H9 (cell line): ENCODE measurements around the gene ARHGAP15. TPM values are rescaled to one million over a fixed set of nuclear protein-coding genes. Genes with fewer than 3 reads are reported as not detected.

Experiments used
- DNase-seq: peaks from one replicate; pipeline ENCODE4 v3.0.0-alpha.2; 2017
- H2AFZ ChIP-seq: one replicate; pipeline ENCODE4 v1.6.1; 2013; ENCODE audit warnings: mild to moderate bottlenecking, low read length, control low read depth, moderate library complexity
- H2AK5ac ChIP-seq: 2 replicates; pipeline ENCODE4 v1.6.1; 2013; ENCODE audit warnings: low read length, control low read depth, mixed read lengths; ENCODE audit not compliant: insufficient read length
- H2BK120ac ChIP-seq: one replicate; pipeline ENCODE4 v1.6.1; 2013; ENCODE audit warnings: low read depth, mild to moderate bottlenecking, low read length, control low read depth, inconsistent platforms; ENCODE audit not compliant: poor library complexity, severe bottlenecking
- H2BK12ac ChIP-seq: 2 replicates; pipeline ENCODE4 v1.6.1; 2013; ENCODE audit warnings: low read length, control low read depth, mixed read lengths, low read depth; ENCODE audit not compliant: insufficient read length
- H2BK15ac ChIP-seq: 2 replicates; pipeline ENCODE4 v1.6.1; 2013; ENCODE audit warnings: low read depth, low read length, control low read depth
- H2BK20ac ChIP-seq: one replicate; pipeline ENCODE4 v1.6.1; 2013; ENCODE audit warnings: low read depth, mild to moderate bottlenecking, low read length, control low read depth, inconsistent platforms; ENCODE audit not compliant: poor library complexity, severe bottlenecking
- H2BK5ac ChIP-seq: 2 replicates; pipeline ENCODE4 v1.6.1; 2013; ENCODE audit warnings: low read length, control low read depth, mixed read lengths; ENCODE audit not compliant: insufficient read length
- H3K14ac ChIP-seq: 2 replicates; pipeline ENCODE4 v1.6.1; 2013; ENCODE audit warnings: low read length, control low read depth; ENCODE audit not compliant: insufficient read depth
- H3K18ac ChIP-seq: 2 replicates; pipeline ENCODE4 v1.6.1; 2013; ENCODE audit warnings: low read depth, mild to moderate bottlenecking, mixed read lengths, low read length, control low read depth; ENCODE audit not compliant: insufficient read length
- H3K23ac ChIP-seq: 2 replicates; pipeline ENCODE4 v1.6.1; 2013; ENCODE audit warnings: low read length, control low read depth, mixed read lengths, low read depth; ENCODE audit not compliant: insufficient read length
- H3K23me2 ChIP-seq: 2 replicates; pipeline ENCODE4 v1.6.1; 2013; ENCODE audit warnings: low read depth, mild to moderate bottlenecking, mixed read lengths, low read length, control low read depth; ENCODE audit not compliant: insufficient read length, poor library complexity, severe bottlenecking
- H3K27ac ChIP-seq: 2 replicates; pipeline ENCODE4 v1.5.1; 2013; ENCODE audit warnings: low read length, control low read depth, mixed read lengths, low read depth; ENCODE audit not compliant: insufficient read length
- H3K27me3 ChIP-seq: 2 replicates; pipeline ENCODE4 v1.6.1; 2013; ENCODE audit warnings: low read length, control low read depth, inconsistent platforms; ENCODE audit not compliant: insufficient read depth
- H3K4ac ChIP-seq: 2 replicates; pipeline ENCODE4 v1.6.1; 2013; ENCODE audit warnings: low read depth, mild to moderate bottlenecking, control low read depth, inconsistent platforms, low read length, moderate library complexity
- H3K4me1 ChIP-seq: 2 replicates; pipeline ENCODE4 v1.6.1; 2013; ENCODE audit warnings: low read length, control low read depth, inconsistent platforms; ENCODE audit not compliant: insufficient read depth
- H3K4me2 ChIP-seq: 2 replicates; pipeline ENCODE4 v1.6.1; 2013; ENCODE audit warnings: low read length, control low read depth, mixed read lengths; ENCODE audit not compliant: insufficient read length, insufficient read depth
- H3K56ac ChIP-seq: 2 replicates; pipeline ENCODE4 v1.6.1; 2013; ENCODE audit warnings: low read depth, mild to moderate bottlenecking, mixed read lengths, low read length, control low read depth; ENCODE audit not compliant: insufficient read length
- H3K79me1 ChIP-seq: 2 replicates; pipeline ENCODE4 v1.6.1; 2013; ENCODE audit warnings: low read depth, mild to moderate bottlenecking, moderate library complexity, low read length, control low read depth, inconsistent platforms; ENCODE audit not compliant: insufficient read depth, poor library complexity, severe bottlenecking
- H3K79me2 ChIP-seq: 2 replicates; pipeline ENCODE4 v1.6.1; 2013; ENCODE audit warnings: low read length, control low read depth, inconsistent platforms; ENCODE audit not compliant: insufficient read depth
- H3K9ac ChIP-seq: 2 replicates; pipeline ENCODE4 v1.6.1; 2013; ENCODE audit warnings: low read length, control low read depth, mixed read lengths; ENCODE audit not compliant: insufficient read length; ENCODE audit errors: extremely low read depth
- H3K9me3 ChIP-seq: one replicate; pipeline ENCODE4 v1.6.1; 2013; ENCODE audit warnings: low read depth, low read length, inconsistent platforms; ENCODE audit not compliant: control insufficient read depth
- H3T11ph ChIP-seq: one replicate; pipeline ENCODE4 v1.6.1; 2013; ENCODE audit warnings: mild to moderate bottlenecking, low read length, control low read depth, inconsistent platforms
- H4K20me1 ChIP-seq: one replicate; pipeline ENCODE4 v1.6.1; 2013; ENCODE audit not compliant: control insufficient read depth, insufficient read length, insufficient read depth
- H4K5ac ChIP-seq: 2 replicates; pipeline ENCODE4 v1.6.1; 2013; ENCODE audit warnings: low read depth, mild to moderate bottlenecking, mixed read lengths, low read length, control low read depth; ENCODE audit not compliant: insufficient read length
- H4K8ac ChIP-seq: replicated peaks from 2 replicates; pipeline ENCODE4 v1.6.1; 2013; ENCODE audit warnings: low read length, control low read depth, mixed read lengths, low read depth; ENCODE audit not compliant: insufficient read length
- H4K91ac ChIP-seq: 2 replicates; pipeline ENCODE4 v1.6.1; 2013; ENCODE audit warnings: low read depth, mild to moderate bottlenecking, moderate library complexity, mixed read lengths, low read length, control low read depth; ENCODE audit not compliant: insufficient read length
- H3K27ac Mint-ChIP-seq, 3 experiments: 2 replicates in 2 of 3; 3 replicates in 1 of 3; pipeline ENCODE4 v1.8.0; 2020 to 2021; ENCODE audit warnings: mixed read lengths in 3 of 3, mild to moderate bottlenecking in 1 of 3, moderate library complexity in 1 of 3
- H3K27me3 Mint-ChIP-seq: 2 replicates; pipeline ENCODE4 v1.8.0; 2021; ENCODE audit warnings: low read depth, mild to moderate bottlenecking, moderate library complexity, mixed read lengths
- H3K36me3 Mint-ChIP-seq, 3 experiments: 2 replicates in 2 of 3; 3 replicates in 1 of 3; pipeline ENCODE4 v1.8.0; 2020 to 2021; ENCODE audit warnings: low read depth in 3 of 3, mixed read lengths in 3 of 3; ENCODE audit not compliant: insufficient read depth in 1 of 3
- H3K4me1 Mint-ChIP-seq, 2 experiments: 2 replicates each; pipeline ENCODE4 v1.8.0; 2020; ENCODE audit warnings: mixed read lengths in 2 of 2
- H3K4me3 Mint-ChIP-seq, 2 experiments: 2 replicates in 1 of 2; 3 replicates in 1 of 2; pipeline ENCODE4 v1.8.0; 2020 to 2021; ENCODE audit warnings: mild to moderate bottlenecking in 2 of 2, mixed read lengths in 2 of 2, moderate library complexity in 1 of 2
- H3K9me3 Mint-ChIP-seq, 2 experiments: 2 replicates in 1 of 2; 3 replicates in 1 of 2; pipeline ENCODE4 v1.8.0; 2020; ENCODE audit warnings: mild to moderate bottlenecking in 2 of 2, mixed read lengths in 2 of 2, moderate library complexity in 1 of 2
- CTCF ChIP-seq: fragments of 200-600 bp; sonication (generic); conservative IDR thresholded peaks from 3 replicates; pipeline ENCODE4 v1.8.0; 2021; ENCODE audit warnings: antibody characterized with exemption, mild to moderate bottlenecking
- WGBS: extraction: QIAGEN DNeasy Blood & Tissue Kit; methylation state at CpG from one replicate; pipeline ENCODE4 v1.1.7; 2013; ENCODE audit warnings: missing lambda C conversion rate, low lambda C conversion rate, mixed read lengths; ENCODE audit not compliant: insufficient read length; ENCODE audit errors: extremely low coverage; 5-methylcytosine and 5-hydroxymethylcytosine counted together
- total RNA-seq: library from RNA; stranded (reverse); gene quantifications from 2 replicates; pipeline ENCODE4 v1.2.1, GENCODE V29; 2021

The ARHGAP15 gene
- total RNA-seq, 1 experiment from 2014 or later, result not detected

- Histone ChIP-seq H3K79me1 (no peaks in the 10 kb centered on the region), H2BK120ac (no peak overlapping the region), H2AFZ (no peak overlapping the region), H3K14ac (no peak overlapping the region), H3K4me2 (no peak overlapping the region), H3K79me2 (no peaks in the 10 kb centered on the region), H4K20me1 (no peaks in the 10 kb centered on the region), H3K9me3 (no peaks in the 10 kb centered on the region), H3K9ac (no peak overlapping the region), H3K18ac (no peak overlapping the region), H3K23me2 (no peaks in the 10 kb centered on the region), H2AK5ac (no peak overlapping the region), H2BK5ac (no peak overlapping the region), H3T11ph (no peak overlapping the region), H3K56ac (no peak overlapping the region), H2BK12ac (no peak overlapping the region), H3K27me3 (no peaks in the 10 kb centered on the region), H4K8ac (no peak overlapping the region), H2BK15ac (no peak overlapping the region), H3K23ac (no peak overlapping the region), H4K91ac (no peak overlapping the region), H3K27ac (no peak overlapping the region), H2BK20ac (no peak overlapping the region), H4K5ac (no peak overlapping the region), H3K4me1 (no peaks in the 10 kb centered on the region), H3K4ac (no peak overlapping the region)
- H3K4me3 Mint-ChIP-seq, result no peak overlapping the region
- no peak for TF ChIP-seq CTCF
- no peaks in the 10 kb centered on the region for H3K4me1 Mint-ChIP-seq
- H3K27me3 Mint-ChIP-seq, result no peaks in the 10 kb centered on the region
- no peaks in the 10 kb centered on the region for H3K9me3 Mint-ChIP-seq
- H3K27ac Mint-ChIP-seq, result no peak overlapping the region
- no peaks in the 10 kb centered on the region for H3K36me3 Mint-ChIP-seq
- WGBS, result no CpG with 5 or more reads among the region's 1 CpG
- DNase-seq, result no peak
Measured at GRCh38 chr2:143425896-143426295, 296.7 kb downstream of the ARHGAP15 start.
